HG02870 (cell line): ENCODE results near the gene NDUFA3.

Experiments used
- ATAC-seq: cut with Tn5 transposase; IDR thresholded peaks from one replicate; pipeline ENCODE4 v1.9.1; 2021; ENCODE audit warnings: mild to moderate bottlenecking, moderate library complexity; ENCODE audit not compliant: unreplicated experiment

NDUFA3 gene

DNA sequence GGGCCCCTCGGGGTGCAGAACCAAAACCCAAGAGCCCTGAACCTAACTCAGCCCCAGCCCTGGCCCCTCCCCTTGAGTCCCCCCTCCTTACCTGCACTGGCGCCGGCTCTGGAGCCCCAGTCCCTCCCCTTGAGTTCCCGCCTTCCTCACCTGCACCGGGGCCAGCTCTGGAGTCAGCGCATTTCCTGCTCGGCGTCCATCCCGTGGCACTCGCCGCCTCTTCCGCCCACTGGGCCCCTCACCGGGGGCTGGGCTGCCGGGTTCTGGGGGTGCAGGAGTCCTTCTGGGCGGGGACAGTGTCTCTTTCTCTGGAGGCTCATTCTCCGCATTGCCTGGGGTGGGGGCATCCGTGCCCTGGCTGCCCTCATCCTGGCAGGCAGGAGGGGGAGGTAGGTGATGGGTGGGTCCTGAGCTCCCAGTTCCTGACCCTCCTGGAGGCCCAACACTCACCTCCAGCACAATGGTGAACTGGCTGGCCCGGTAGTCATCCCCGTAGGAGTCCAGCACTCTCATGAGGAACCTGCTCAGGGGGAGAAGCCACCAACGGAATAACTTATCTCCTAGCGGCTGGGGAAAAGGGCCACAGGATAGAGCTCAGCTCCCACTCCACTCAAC lies 5.3 kb downstream of the NDUFA3 start:
- ATAC-seq: no peak

DNA sequence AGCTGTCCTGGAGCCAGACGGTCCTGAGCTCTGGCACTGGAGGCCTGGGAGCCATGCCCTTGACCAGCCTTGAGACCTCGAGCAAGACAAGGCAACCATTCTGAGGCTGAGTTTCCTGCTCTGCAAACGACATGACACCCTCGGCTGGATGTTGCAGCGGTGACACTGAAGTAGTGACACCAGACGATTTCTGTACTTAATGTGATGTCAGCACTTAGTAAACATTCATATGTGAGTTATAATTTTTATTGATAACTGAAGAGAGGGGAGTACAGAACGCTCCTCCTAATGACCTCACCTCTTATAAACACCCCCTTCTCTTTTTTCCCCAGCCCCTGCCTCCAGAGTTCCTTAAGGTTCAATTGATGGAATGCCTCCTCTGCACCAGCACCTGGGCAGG lies 5.8 kb downstream of the NDUFA3 start:
- no peak for ATAC-seq

DNA sequence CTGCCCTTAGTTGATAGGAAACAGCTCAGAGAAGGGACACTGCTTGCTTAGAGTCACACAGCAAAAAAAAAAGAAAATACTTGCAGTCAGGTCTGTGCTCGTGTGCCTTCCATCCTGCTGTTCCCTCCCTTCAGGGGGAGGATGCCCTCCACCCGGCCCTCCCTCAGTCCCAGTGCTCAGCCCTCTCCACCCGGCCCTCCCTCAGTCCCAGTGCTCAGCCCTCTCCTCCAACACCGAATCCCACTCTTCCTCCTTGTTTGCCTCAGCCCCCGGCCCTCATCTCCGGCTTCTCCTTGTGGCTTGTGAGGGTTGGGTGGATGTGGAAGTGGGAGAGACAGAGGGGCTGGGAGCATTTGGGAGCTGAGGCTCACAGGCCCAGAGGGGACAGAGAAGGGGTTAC lies 7.0 kb downstream of the NDUFA3 start:
- no peak for ATAC-seq

DNA sequence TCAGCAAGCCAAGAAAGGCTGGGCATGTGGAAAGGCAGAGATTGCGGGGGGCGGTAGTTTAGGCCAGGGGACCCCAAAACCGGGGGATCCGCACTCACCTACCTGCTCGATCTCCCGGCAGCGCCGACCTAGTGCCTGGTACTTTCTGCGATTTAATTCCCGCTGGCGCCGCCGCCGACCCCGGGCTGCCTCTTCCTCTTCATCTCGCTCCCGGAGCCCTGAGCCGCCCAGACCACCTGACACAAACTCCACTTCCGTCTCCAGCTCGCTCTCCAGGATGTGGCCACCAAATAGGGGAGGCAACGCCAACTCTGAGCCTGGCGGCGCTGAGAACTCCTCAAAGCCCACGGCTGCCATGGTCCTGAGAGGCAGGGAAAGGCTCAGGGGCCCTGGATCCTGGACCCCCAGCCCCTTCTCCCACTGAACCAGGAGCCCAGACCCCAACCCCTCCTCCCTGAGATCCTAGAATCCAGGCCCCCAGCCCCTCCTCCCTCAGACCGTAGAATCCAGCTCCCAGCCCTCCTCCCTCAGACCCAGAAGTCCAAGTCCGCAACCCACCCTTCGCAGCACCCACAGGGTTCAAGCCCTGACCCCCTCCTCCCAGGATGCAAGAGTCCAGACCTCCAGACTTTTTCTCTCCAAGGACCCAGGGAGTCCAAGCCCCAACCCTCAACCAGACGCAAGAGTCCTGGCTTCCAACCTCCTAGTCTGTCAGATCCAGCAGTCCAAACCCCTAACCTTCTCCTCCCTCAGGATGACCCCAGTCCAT lies 11.9 kb downstream of the NDUFA3 start:
- ATAC-seq: no peak

DNA sequence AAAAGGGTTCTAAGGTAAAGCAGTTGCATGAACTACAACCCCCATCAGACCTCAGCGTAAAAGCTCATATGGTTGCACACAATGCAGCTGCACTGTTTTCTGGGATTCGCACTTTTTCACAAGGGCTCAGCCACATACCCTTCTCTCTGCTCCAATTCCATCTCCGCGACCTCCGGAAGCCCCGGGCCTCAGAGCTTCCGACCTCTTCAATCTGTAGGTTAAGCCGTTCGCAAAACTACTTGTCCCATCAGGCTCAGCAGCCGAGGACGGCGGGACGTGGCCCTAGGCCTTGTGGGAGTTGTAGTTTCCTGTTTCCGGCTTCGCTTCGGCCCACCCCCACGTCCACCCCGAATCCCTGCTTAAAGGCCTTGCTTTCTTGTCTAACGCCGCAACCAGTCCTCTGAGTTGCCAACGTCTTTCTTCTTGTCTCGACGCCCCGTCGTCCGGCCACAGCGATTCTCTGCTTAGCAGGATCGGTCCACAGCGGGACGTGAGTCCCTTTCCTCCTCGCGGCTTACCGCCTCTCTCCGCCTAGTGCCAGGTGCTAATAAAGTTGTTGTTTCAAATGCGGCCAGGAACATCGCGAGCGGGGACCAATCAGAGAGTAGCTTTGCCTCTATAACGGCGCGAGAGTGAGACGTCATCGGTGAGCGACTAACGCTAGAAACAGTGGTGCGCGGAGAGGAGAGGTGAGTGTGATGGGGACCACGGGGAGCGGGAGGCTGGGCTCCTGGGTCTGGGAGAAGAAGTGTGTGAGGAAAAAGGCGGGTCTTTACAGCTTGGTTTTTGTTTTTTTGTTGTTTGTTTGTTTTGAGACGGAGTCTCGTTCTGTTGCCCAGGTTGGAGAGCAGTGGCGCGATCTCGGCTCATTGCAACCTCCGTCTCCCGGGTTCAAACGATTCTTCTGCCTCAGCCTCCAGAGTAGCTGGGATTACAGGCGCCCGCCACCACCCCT lies 12.7 kb downstream of the NDUFA3 start, which contains the start of the genes PRPF31 and TFPT:
Gene PRPF31 (plus strand): TSS at position 646 of the 955 bp plus-strand sequence. CDS start 2,525 bp downstream, outside the sequence.
Gene TFPT (minus strand): TSS at position 549 of the 955 bp plus-strand sequence. CDS start 388 bp downstream, at position 161.
- ATAC-seq: peak; percentile 70

DNA sequence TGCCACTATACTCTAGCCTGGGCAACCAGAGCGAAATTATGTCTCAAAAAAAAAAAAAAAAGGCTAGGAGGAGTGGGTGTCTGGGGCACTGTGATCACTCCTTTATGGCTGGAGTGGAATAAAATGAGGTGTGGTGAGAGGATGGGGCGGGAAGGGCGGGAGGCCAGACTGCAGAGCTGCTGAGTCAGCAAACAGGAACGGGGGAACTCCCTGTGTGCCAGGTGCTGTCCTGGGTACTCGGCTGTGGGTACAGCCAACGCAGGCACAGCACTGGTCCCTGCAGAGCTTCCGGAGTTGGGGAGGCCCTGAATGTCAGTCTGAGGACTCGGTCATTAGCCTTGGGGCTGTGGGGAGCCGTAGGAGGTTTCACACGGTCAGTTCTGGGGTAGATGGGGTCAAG lies 18.6 kb downstream of the NDUFA3 start:
- no peak for ATAC-seq

DNA sequence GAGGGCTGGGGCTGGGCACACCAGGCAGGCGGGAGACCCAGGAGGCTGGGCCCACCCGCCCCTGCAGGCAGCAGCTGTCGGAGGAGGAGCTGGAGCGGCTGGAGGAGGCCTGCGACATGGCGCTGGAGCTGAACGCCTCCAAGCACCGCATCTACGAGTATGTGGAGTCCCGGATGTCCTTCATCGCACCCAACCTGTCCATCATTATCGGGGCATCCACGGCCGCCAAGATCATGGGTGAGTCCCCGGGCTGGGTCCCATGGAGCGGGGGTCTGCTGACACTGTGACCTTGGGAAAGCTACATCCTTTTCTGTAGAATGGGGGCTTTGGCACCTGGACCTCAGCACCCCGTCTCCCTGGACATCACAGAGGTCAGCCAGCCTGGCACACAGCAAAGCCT lies 21.0 kb downstream of the NDUFA3 start:
- no peak for ATAC-seq

DNA sequence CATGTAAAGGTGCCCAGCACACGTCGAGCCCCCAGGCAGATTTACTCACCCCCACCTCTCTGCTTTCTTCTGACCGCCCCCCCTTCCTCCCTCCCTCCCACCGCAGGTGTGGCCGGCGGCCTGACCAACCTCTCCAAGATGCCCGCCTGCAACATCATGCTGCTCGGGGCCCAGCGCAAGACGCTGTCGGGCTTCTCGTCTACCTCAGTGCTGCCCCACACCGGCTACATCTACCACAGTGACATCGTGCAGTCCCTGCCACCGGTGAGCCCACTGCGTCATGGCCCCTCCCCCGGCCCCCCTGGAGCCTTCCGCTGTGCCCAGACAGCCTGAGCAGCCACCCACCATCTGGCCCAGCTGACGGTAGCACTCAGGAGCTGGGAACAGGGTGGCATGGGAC lies 21.7 kb downstream of the NDUFA3 start:
- ATAC-seq: no peak

DNA sequence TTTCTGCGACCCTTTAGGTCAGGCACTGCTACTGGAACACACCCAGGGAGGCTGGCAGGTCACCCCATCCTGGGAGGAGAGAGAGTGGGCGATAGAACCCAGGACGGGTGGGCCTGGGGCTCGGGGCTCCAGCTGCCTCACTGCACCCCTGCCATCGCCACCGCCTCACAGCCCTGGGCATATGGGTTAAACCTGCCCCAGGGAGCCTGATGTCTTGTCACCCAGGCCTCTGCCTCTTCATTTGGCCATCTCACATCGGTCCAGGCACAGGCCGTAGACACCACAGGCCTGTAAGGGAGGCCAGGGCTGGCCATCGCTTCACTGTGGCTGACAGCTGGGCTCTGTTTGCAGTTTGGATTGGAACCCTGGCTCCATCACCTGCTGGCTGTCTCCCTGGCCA lies 23.1 kb downstream of the NDUFA3 start:
- no peak for ATAC-seq

DNA sequence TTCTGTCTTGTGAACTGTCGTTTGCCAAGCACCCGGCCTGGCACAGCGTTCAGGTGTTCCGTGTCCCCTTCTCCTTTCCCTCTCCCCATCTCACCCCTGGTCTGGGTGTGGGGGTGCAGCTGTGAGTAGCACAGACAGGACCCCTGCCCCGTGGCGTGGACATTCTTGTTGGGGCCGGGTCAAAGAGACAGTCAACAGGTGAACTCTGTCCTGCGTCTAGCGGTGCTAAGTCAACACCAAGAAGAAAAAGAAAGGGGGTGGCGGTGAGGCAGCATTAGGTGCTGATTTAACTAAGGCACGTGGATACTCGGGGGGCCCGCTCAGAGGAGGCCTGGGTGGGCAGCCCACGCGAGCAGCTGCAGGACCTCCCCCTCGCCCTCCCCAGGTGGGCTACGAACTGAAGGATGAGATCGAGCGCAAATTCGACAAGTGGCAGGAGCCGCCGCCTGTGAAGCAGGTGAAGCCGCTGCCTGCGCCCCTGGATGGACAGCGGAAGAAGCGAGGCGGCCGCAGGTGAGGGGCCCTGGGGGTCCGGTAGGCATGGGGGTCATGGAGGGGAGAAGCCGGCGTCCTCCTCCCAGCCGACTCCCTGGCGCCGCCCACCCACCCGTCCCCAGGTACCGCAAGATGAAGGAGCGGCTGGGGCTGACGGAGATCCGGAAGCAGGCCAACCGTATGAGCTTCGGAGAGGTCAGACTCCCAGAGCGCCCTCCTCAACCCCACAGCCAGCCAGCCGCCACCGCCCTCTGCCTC lies 25.2 kb downstream of the NDUFA3 start:
- no peak for ATAC-seq

DNA sequence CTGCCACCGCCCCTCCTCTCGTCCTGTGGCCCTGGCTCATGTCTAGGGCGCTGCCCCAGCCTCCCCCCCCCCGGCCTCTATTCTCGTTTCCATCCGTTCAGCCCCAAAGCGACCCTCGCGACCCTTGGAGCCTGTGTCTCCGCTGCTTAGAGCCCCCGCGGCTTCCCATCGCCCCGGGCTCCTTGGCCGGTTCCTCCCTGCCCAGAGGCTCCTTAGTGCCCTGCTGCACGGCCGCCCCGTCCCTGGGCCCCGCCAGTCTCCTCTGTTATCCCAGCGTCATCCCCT lies 25.7 kb downstream of the NDUFA3 start:
- ATAC-seq: no peak

DNA sequence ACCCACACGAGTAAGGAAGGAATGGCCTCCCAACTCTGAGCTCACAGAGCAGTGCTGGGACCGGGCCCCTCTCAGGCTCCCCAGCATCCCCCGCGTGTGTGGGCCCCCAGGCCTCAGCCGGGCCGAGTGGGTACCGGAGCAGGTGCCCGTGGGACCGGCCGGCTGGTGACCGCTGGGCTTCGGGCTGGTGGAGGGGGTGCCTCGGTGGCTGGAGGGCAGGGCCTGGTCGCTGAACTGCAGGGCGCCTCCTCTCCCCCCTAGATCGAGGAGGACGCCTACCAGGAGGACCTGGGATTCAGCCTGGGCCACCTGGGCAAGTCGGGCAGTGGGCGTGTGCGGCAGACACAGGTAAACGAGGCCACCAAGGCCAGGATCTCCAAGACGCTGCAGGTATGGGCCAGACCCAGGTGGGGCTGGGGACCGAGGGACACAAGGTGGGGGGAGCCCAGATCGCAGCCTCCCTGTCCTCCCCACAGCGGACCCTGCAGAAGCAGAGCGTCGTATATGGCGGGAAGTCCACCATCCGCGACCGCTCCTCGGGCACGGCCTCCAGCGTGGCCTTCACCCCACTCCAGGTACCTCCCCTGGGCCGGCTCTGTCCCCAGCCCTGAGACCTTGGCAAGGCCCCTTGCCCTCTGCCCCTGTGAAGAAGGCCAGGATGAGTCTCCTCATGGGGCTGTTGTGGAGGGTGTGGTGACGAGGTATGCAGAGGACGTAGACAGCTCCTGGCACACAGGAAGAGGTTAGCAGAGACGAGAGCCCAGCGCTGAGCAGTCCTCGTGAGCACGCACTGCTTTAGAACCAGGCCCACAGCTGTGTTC lies 26.4 kb downstream of the NDUFA3 start:
- no peak for ATAC-seq

DNA sequence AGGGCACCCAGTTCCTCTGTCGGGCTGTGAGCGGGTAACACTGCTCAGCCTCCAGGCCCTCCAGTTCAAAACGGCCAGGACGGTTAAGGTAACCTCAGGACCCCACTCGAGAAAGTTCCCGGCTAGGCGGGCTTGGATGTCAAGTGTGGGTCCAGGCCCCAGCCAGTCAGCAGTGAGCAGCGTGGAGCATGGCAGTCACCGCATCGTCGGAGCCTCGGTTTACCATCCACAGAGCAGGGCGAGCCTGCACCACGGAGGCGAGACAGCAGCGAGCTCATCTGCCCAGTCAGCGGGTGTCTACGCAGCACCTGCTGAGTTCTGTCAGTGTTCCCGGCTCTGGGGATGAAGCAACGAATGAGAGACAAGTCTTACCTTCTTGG lies 27.0 kb downstream of the NDUFA3 start:
- ATAC-seq: no peak

DNA sequence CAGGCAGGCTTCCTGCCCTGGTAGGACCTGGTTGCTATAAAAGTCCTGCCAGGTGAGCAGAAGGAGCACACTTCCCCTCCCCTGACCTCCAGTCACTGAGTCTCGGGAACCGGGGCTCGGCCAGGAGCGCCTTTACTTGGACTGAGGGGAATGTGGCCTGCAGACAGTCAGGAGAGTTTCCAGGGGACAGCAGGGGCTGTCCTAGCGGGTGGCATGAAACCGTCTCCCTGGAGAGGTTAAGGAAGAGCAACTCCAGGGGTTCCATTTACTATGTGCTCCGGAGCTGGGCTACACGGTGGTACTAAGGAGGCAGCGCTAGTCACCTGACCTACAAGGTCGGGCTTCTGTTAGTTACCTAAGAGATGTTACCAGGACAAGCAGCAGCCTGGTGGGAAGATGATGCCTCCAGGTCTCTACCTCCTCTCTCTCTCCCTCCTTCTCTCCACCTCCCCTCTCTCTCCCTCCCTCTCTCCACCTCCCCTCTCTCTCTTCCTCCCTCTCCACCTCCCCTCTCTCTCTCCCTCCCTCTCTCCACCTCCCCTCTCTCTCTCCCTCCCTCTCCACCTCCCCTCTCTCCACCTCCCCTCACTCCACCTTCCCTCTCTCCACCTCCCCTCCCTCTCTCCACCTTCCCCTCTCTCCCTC lies 30.8 kb downstream of the NDUFA3 start:
- ATAC-seq: no peak

DNA sequence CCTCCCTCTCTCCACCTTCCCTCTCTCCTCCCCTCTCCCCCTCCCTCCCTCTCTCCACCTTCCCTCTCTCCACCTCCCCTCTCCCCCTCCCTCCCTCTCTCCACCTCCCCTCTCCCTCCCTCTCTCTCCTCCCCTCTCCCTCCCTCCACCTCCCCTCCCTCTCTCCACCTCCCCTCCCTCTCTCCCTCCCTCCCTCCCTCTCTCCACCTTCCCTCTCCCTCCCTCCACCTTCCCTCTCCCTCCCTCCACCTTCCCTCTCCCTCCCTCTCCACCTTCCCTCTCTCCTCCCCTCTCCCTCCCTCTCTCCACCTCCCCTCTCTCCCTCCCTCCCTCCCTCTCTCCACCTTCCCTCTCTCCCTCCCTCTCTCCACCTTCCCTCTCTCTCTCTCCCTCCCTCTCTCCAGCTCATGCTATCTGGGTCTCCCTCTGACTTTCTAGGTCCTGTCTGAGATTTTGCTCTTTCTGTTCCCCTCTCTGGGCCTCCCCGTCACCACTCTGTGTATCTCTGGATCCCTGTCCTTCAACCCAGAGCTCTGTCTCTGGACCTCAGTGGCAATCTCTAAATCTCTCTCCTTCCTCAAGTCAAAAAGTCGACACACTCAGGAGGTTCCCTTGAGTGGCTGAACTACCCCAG lies 31.4 kb downstream of the NDUFA3 start:
- no peak for ATAC-seq

DNA sequence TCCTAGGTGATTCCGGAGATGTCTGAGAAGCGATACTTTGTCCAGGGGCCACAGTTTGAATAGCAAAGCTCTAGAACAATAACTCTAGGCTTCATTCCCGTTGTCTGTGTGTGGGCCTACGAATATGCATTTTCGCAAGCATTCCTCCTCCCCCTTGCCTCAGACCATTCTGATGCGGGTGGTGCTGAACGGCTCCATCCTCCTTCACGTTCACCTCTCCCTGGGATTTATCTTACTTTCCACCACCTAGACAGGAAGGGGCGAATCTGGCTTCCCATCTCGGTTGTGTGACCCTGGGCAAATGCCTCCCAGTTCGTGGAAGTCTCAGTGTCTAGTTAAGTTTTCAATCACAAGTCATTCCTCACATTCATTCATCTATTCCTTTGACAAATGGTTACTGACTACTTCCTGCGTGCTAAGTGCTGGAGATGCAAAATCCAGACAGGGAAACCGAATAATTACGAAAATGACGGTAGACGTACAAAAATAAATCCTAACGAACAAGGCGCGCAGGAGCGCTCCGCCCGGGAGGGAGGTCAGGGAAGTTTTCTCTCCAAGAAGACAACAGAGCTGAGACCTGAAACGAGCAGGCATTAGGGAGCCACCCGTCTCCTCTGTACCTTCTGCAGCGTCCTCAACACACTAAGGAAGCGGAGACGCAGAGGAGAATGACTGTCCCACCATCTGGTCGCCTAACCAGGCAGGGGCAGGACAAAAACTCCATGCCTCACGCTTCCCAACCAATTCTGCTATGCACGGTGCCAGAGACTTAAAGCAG lies 33.6 kb downstream of the NDUFA3 start:
- no peak for ATAC-seq

DNA sequence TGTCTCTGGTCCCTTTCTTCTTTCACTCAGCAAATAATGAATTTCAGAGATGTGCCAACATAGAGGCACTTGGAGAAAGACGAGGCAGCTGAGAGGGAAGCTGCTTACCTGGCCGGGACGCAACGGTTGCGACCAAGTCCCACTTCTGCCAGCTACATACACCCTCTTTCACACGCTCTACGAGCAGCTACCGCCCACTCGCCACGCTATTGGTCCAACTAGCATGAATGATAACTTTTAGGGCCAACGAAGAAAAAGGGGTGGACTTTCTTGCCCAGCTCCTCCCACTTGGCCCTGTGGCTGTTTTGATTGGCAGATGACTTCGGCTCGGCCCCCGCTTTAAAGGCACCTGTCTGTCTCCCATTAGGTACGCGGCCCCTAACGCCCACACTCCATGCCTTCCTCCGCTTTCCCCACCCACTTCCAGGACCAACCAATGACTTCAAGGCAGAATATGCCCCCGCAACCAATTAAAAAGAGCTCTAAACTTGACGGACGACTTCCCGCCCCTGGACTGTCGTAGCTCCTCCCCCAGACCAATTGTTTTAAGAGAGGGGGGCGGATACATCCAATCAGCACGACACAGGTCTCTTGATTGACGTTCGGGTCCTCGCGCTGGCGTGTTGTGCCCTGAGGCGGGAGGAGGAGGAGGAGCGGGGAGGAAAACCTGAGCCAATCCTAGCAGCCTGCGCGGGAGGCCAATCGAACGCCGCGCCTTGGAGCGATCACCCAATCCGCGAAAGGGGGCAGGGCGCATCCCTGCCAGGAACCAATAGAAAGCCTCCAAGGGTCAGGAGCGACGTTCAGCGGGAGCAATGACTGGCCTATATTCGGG lies 34.4 kb downstream of the NDUFA3 start:
- ATAC-seq: peak; percentile 75
